ENCODE measurements around the gene MBLAC2.

Gene MBLAC2

DNA sequence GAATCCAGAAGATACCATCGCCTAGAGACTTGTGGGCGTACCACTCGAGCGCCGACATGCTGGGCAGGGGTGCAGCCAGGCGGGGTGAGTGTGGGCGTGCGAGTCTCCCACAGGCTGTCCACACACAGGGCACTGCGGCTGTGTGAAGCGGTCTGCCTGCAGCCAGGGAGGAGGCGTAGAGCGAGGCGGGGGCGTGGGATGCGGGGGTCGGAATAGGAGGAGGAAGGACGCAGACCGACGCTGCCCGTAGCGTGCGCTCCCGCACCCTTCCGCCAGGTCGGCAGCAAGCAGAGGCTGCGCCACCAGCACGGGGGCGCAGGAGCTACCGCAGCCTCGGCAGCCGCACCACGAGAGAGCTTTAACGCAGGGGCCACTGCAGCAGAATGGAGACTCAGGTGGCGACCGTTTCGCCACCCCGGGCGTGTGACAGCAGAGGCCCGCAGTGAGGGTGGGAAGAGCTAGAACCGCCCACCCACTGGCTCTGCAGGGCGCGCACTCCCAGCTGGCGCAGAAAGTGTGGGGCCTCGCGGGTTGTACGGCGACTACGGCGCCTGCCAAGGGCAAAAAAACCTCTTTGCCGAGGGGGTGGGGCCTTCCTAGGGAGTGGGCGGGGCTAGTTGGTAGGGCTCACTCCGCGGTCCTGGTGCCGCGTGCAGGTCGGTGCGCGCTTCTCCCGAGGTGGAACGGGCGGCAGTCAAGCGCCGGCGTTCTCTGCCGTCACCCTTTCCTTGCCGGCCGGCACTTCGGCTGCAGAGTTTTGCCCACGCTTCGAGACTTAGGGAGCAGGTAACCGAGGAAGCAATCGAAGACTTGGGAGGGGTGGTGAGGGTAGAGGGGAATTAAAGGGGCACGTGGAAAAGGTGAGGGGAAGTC is at the start of gene MBLAC2, which contains the start of gene POLR3G:
TSS of gene MBLAC2 (minus strand) at position 537 of the 873 bp plus-strand sequence. CDS start at position 58, 479 bp downstream.
TSS of gene POLR3G (plus strand) at position 630 of the 873 bp plus-strand sequence. CDS start 10,704 bp downstream, outside the sequence.
- DNase-seq (ENCODE audit: low read depth) = peak; percentile 94

DNA sequence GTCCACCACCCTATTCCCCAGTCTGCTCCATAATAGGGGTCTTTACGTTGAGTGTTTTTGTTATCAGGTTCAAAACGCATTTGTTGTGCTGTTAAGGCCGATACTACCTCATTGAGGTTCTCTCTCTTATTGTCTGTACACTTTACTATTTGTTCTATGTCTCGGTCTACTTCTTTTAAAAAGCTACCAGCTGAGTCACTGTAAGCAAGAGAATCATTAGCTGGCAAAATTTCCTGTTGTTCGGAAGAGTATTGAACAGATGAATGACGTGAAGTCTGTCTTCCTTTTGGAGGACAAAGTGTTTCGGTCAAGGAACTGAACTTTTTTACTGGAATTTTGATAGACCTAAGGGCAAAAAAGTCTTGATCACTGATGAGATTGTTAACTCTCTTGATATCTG is 44.5 kb upstream of the MBLAC2 start:
- DNase-seq (ENCODE audit: low read depth) = no peak

DNA sequence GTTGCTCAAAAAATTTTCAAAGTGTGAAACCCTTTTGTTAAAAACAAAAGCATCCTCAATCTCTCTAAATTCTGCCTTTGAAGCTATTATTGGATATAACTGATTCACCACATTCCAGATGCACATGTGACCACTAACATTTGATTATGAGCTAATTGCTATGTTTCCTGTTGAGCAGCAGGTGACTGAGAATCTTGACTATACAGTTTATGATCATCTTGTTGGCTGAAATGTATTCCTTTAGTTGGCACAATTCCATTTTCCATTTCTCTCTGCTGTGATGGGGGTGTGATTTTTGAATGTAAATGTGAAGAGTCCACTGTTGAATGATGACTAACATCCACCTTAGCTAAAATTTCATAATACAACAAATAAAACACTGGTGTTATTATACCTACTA is 44.1 kb upstream of the MBLAC2 start:
- DNase-seq (ENCODE audit: low read depth) = no peak

DNA sequence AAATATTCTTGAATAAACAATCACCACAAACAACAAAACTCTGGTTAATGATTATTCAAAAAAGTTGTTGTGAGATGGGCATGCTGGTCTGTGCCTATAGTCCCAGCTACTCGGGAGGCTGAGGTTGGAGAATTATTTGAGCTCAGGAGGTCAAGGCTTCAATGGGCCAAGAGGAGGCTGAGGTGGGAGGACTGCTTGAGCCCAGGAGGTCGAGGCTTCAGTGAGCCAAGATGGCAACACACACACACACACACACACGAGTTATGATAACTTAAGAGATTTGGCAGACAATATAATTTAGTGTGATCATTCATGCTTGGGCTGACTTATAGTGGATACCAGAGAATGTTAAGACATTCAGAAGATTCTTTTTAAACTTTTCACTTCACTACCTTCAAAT is 39.9 kb upstream of the MBLAC2 start:
- DNase-seq (ENCODE audit: low read depth) = no peak

DNA sequence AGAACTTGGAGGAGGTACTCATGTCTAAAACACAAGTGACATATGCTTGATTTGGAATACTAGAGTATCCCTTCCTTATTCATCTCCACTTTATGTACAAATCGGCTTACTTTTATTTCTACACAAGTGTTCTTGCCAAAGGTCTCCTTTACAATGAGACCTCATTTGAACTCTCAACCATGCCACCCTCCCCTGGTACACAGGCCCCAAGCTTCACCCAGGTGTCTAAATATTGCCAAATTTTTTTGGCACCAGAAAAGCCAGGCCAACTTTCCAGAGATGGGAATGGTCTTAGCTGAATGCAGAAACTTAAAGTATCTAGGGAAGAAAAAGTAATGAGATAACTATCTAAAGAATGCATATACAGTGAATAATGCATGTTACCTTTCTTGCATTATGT is 35.9 kb upstream of the MBLAC2 start:
- DNase-seq (ENCODE audit: low read depth) = no peak

DNA sequence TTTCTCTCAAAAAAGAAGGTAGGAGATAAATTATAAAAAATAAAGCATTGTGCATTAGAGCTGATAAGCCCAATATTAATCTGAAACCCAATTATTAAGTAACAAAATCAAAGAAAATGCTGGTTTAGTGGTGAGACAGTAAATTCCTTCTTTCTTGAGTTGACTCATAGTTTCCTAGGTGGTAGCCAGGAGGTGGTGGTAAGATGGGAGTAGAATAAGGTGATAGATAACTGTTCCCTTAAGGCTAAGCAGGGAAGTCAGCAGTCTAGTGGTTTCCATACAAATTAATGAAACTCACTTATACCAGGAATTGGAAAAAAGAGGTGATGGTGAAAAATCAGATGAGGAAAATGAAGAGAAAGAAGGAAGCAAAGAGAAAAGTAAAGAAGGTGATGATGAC is 31.6 kb upstream of the MBLAC2 start:
- no peak for DNase-seq (ENCODE audit: low read depth)

DNA sequence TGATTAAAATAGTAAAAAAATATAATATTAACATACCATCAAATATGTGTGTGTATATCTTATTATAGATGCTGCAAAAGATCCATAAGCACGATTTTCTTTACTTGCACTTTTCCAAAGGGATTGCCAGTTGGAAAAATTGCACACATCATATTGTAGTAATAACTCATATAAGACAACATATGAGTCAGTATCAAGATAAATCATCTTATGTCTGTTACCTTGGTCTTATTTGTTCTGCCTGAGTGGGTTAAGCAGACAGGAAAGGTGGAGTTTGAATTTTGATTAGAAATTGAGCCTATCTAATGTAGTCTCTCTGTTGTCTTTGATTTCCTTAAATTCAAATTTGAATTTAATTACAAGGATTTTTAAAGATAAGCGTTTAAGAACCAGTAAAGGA is 30.2 kb upstream of the MBLAC2 start:
- no peak for DNase-seq (ENCODE audit: low read depth)

DNA sequence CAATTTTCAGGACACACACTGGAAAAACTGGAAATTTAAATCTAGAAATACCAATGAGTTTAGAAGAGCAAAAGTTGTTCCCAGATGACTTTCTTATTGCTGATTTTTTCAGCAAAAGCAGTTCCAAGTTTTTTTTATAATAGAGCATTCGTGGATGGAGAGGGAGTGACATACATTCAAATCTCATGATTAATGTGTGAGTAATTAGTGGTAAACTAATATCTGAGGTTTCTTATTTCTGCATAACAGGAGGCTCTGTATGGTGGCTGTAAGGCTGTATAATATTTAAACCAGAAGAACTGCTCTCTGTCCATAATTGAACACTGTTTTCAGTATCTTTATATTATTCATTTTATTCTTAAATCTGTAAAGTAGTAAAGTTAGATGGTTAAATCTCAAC is 29.0 kb upstream of the MBLAC2 start:
- DNase-seq (ENCODE audit: low read depth) = no peak

DNA sequence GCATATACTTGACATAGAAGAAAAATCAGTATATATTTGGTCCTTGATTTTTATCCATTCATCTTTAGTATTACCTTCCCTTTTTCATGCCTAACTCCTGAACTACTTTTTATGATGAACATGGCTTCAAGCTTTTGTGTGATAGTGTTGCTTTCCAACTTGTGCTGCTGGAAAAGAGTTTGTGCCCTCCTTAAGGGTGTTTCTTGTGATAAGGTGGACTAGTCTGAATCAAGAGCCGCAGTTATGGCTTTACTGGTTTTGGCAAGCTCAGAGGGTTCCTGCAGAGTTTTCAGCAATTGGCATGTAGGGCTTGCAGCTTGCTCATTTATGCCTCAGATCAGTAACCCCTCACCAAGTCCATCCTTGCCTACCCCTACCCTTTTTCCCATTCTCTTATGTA is 20.6 kb upstream of the MBLAC2 start:
- DNase-seq (ENCODE audit: low read depth) = no peak

DNA sequence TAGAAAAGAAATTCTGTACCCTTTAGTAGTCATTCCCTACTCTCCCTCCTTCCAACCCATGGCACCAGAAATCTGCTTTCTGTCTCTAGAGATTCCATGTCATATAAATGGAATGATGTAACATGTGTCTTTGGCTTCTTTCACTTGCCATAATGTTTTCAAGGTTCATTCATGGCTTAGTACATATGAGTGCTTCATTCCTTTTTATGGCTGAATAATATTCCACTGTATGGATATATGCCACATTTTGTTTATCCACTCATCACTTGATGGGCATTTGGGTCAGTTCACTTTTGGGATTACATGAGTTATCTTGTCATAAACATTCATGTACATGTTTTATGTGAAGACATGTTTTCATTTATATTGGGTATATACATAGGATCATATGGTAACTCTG is 19.5 kb upstream of the MBLAC2 start:
- no peak for DNase-seq (ENCODE audit: low read depth)

DNA sequence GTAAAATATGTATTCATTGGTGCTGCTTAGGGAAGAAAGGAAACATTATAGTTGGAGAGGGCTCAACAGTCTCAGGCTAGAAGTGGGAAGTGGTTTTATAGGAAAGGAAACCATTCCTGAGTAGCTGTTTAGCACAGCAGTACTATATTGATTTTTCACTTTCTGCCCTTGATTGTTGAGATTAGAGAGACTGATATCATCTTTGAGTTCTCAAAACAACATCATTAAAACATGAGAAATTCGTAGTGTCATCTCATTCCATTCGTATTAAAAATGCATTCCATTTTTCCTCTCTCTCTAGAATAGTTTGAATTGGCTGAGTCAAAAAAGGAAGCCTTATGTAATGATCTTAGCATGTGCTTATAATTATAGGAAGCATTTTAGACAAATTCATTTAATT is 14.2 kb upstream of the MBLAC2 start:
- no peak for DNase-seq (ENCODE audit: low read depth)

DNA sequence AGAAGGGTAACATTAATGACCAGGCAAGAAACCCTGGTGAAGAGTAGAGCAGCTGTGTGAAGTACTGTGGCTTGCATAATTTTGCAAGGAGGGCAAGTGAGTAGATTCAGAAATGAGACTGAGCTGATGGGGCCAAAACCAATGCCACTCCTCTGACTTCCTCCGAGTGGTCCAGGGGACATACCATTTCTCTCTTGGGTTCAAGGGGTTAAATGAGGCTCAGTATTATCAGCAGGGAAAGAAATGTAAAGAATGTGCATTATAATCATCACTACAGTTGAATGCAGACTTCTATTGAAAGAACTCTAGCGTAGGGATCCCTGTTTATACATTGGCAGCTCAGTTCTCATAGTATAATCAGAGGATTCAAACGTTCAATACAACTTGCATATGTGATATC is 10.0 kb upstream of the MBLAC2 start:
- no peak for DNase-seq (ENCODE audit: low read depth)

DNA sequence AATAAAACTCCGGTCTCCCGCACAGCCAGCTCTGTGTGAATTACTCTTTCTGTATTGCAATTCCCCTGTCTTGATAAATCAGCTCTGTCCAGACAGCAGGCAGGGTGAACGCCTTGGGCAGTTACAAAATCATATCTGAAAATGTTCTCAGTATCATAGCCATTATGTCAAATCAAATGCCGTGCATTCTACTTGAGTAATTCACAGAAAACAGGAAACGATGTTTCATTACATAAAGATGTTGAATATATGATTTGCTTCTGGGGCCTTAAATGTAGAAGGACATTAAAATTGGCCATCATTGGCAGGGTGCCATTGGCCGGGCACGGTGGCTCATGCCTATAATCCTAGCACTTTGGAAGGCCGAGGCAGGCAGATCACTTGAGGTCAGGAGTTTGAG is 8.6 kb upstream of the MBLAC2 start:
- DNase-seq (ENCODE audit: low read depth) = no peak

DNA sequence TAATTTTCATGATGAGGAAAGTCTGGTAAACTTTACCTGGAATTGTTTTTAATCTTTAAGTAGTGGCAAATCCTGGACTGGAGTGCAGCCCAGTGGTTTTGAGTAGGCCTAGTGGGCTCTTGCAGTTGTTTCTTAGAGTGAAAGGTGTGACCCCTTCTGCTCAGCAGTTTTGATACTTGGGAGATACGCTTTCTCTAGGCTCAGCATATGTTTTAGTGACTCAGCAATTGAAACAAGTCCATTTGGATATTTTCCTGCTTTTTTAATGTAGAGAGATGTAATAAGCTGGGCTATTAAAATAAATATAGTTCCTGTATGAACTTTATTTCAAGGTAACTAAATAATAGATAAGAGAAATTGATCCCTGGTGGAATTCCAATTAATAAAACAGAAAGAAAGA is 6.1 kb upstream of the MBLAC2 start:
- no peak for DNase-seq (ENCODE audit: low read depth)

DNA sequence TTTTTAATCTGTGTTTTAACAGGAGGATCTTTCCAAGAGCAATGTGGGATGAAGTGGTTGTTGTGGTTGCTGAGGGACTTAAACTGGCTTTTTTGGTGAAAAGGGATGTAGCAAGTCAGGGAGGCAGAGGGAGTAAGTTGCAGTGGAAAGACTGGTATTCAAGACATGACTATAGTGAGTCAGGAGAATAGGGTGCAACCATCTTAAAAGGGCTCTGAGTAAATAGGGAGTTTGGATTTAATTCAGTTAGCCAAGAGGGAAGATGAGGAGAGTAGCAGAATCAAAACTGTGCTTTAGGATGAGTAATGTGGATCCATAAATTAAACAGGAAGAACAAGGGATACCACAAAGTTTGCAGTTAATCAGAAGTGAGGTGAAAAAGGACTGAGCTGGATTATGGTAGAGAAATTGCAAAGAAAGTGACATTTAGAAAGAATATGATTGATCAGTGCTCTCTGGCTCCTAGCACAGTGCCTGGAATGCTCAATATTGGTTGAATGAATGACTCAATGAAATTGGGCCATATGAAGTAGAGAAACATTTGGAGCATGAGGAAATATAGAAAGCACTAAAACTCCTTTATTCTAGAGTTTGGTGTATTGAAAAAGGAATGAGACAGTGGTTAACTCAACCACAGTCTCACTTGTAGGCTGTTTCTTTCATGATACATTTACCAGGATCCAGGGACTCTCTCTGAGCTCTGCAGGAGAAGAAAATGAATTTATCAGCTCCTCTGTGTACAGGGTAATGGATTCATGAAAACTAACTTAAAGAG is 5.2 kb upstream of the MBLAC2 start:
- no peak for DNase-seq (ENCODE audit: low read depth)

DNA sequence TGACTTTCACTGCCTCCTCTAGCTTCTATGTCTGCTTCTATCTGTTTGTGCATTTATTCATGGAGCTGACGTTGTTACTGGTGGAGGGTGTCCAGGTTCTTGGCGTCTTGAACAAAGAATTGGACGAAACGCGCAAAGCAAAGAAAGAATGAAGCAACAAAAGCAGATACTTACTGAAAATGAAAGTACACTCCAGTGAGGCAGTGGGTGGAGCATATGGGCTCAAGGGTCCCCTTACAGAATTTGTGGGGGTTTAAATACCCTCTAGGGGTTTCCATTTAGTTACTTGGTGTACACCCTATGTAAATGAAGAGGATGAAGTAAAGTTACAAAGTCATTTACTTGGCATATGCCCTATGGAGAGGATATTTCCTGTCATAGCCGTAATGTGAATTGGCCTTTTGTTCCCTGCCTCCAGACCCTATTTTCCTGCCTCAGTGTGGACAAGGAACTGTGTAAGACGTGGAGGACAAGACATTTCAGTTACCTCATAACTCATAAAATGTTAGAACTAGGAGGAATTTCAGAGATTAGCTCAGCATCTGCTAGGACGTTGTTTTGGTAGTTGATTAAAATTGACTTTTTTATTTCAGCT is 3.1 kb upstream of the MBLAC2 start:
- DNase-seq (ENCODE audit: low read depth) = no peak

DNA sequence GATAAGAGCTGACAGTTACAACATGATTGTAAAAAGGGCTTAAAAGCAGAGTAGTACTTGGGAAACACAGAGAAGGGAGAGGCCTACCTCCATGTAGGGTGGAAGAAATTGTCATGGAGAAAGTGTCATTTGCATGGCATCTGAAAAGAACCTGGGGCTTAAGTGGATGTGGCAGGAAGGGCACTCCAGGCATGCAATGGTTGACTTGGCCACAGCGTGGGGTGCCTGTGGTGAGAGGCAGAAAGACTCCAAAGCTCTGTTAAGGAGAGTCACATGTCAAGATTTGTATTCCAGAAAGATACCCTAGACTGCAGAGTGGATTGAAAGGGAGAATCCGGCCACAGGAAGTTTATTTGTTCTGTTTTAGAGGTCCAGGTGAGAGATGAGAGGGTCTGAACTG is 2.5 kb upstream of the MBLAC2 start:
- DNase-seq (ENCODE audit: low read depth) = no peak

DNA sequence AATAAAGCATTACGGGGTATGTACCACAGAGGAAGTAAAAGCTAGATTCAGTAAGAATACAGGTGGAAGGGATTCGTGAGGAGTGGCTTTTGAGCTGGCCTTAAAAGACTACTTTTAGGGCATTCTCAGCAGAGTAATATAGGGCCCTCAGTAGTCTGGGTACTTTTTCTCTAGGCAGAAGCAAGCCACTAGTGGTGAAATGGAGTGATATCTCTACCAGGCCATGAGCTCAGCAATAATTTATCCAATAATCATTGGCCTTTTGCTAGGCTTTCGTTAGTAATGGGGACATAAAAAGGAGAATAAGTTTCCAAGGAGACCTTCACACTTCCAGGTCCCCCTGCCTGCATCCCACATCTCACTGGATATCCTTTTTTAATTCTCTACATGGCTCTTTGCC is 1.8 kb upstream of the MBLAC2 start:
- DNase-seq (ENCODE audit: low read depth) = no peak

DNA sequence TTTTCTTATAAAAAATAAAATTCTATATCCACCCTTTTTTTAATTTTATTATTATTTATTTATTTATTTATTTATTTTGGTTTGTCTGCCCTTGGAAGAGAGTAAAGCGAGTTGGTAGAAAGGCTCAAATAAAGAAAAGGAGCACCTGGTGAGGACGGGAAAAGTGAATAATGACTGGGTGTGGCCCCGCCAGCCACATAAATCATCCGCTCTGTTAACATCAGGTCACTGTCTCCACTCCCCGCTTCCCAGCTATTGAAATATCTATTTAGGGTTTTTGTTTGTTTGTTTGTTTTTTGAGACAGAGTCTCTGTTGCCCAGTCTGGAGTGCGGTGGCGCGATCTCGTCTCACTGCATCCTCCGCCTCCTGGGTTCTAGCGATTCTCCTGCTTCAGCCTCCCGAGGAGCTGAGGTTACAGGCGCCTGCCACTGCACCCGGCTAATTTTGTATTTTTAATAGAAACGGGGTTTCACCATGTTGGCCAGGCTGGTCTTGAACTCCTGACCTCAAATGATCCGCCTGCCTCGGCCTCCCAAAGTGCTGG is 937 bp upstream of the MBLAC2 start:
- DNase-seq (ENCODE audit: low read depth) = no peak

DNA sequence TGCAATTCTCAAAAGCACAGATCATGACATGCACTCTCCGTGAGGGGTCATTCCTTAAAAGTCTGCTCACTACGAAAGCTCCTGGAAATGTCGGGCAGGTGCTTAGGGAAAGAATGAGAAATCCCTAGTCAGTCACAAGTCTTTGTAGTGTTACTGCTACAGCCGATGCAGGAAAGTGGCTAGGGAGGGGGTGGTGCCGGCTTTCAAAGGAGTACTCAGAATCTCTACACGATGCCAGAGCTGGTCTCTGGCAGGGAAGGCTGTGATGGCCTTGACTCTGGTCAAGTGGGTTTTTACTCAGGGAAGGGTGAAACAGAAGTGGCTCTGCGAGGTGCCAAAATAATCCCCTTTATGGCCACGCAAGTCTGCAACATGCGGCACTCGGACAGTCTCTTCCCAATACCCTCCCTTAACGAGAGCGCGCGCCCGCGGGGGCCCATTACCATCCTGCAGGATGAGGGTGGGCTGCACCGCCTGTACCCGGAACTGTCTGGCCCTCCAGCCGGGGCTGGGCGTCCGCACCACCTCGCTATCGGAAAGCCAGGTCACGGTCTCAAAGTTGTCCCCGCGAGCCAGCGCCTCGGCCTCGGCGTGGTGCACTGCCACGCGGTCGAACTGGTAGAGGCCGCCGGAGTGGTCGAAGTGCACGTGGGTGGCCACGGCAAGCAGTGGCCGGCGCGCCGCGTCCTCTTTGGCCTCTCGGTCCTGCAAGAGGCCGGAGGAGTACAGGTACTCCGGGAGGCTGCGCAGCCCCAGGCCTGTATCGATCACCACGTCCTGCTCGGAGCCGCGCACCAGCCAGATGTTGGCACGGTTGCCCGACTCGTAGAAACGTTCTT is 956 bp downstream of the MBLAC2 start:
- peak; percentile 14 for DNase-seq (ENCODE audit: low read depth)

DNA sequence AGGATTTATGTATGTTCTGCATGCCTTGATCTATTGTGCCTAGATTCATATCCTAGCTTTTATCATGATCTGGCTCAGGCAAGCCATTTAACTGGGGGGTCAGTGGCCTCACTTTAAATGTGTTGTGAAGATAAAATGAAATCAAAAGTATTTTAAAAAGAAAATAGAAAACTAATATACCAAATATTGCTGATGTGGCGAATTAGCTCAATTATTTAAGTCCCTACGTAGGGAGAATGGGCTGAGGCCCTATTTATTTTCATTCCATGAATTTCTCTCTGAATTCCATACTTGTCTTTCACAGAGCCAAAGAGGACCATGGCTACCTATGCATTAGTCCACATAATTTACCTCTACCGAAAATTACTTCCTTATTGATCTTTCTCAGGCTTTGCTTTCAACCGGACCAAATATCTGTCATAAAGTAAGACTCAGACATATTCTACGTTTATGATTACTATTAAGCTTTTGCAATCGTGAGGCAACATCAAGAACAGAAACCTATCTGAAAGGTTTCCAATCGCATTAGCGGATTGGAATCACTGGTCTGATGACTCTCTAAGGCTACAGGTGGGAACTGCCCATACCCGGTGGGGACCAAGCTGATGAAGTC is 1.7 kb downstream of the MBLAC2 start:
- no peak for DNase-seq (ENCODE audit: low read depth)

Data from stimulated activated CD8-positive, alpha-beta memory T cell treated with anti-CD3 and anti-CD28 coated beads, Interleukin-4, amount 100 ng/mL, for 24 hours (primary cell).